ENCODE data around the gene IPPK.

DNA sequence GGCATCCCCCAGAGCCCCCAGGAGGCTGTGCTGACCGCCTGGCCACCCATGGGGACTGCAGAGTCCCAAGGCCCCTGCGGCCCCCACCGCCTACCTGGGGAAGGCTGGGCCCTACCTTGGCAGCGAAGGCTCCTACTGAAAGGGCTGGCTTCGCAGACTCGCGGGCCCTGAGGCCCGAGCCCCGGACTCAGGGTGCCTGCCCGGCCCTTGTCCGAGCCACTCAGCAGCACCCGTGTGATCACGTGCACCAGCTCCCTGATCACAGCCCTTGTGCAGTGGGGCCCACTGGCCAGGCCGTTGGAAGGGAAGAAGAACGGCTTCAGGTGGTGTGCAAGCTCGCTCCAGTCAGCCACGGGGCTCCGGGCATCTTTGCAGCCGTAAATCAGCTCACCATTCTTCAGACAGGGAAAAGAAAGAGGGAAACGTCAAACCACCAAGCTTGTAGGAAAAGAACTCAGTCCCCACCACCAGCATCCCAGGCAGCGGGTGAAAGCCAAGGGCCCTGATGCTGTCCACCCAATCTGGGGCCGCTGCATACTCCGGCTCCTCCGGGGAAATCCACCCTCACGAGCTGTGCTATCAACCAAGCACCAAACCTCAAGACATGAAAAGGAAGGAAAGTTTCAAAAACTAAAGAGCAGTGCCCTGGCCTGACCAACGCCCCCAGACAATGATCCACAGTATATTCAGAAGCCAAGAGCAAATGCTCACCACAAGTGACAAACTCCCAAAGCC, 31.9 kb downstream of the IPPK start:
- TF ChIP-seq POLR2A (IDR thresholded peaks at IDR 0.05) (no peak), CTCF (IDR thresholded peaks at IDR 0.05) (no peak), POLR2AphosphoS5 (IDR thresholded peaks at IDR 0.05) (no peak)

Measured in prostate gland (tissue), 2 donors.